Cardiac muscle cell (in vitro differentiated cells and primary cell): ENCODE measurements around the gene UTS2. TPM values are rescaled to one million over a fixed set of nuclear protein-coding genes. Genes with fewer than 3 reads are reported as not detected.

ENCODE experiments used
- DNase-seq, 2 donors: peaks; one replicate each; pipeline versions ENCODE4 v3.0.0 to v3.0.0-alpha.2; 2010 to 2017; ENCODE audit warnings: low read depth in 1 of 2, low spot score in 1 of 2
- H3K27ac ChIP-seq: fragments of 200-600 bp; sonication (generic); 2 replicates; pipeline ENCODE4 v1.5.1; 2016
- H3K27me3 ChIP-seq: fragments of 200-600 bp; sonication (generic); 2 replicates; pipeline ENCODE4 v1.6.0; 2016; ENCODE audit warnings: control low read depth
- H3K36me3 ChIP-seq: fragments of 200-600 bp; sonication (generic); 2 replicates; pipeline ENCODE4 v1.5.1; 2016; ENCODE audit warnings: control low read depth
- H3K4me1 ChIP-seq: fragments of 200-600 bp; sonication (generic); 2 replicates; pipeline ENCODE4 v1.8.1; 2017; ENCODE audit warnings: low read depth, mild to moderate bottlenecking, mixed run types
- H3K4me3 ChIP-seq: fragments of 200-600 bp; sonication (generic); 2 replicates; pipeline ENCODE4 v1.5.1; 2016; ENCODE audit warnings: mild to moderate bottlenecking
- H3K9me3 ChIP-seq: fragments of 200-600 bp; sonication (generic); 2 replicates; pipeline ENCODE4 v1.5.1; 2017; ENCODE audit warnings: low read depth, mild to moderate bottlenecking, control low read depth
- polyA plus RNA-seq: library from polyadenylated mRNA; unstranded; fragments of >200 nt; fragmentation: Nextera tagmentation; extraction: Ambion mirVana; gene quantifications from 2 replicates; pipeline ENCODE4 v1.2.1, GENCODE V29; 2016
- total RNA-seq: library from RNA; depleted of rRNA; stranded (reverse); fragments of >200 nt; gene quantifications from 2 replicates; pipeline ENCODE4 v1.2.3, GENCODE V29; 2016
- TF ChIP-seq, protein P1 (sequence below): IDR thresholded peaks from 2 replicates; pipeline ENCODE4 v1.5.1; 2012; ENCODE audit warnings: low read depth, mild to moderate bottlenecking, low read length

The UTS2 gene
- total and polyA plus RNA-seq, 2 experiments from 2014 or later, result not detected

DNA sequence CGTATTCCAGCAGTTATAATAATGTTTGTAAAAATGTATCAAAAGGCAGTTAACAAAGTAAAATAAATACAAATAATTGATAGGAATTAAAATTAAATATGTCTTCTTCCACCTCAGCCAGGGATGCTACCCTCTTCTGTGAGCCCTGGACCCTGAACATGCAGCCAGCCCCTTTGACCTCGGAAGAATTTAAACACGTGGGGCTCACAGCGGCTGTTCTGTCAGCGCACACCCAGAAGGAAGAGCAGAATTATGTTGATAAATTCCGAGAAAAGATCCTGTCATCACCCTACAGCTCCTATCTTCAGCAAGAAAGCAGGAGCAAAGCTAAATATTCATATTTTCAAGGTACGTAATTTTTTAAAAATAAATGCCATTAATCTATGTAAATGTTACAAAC lies 26.5 kb downstream of the UTS2 start:
- no peaks in the 10 kb centered on the region for H3K27me3 ChIP-seq
- H3K27ac ChIP-seq, result no peak overlapping the region
- H3K4me3 ChIP-seq, result no peak overlapping the region
- H3K36me3 ChIP-seq, result peaks cover 4% of the 10 kb centered on the region
- DNase-seq, result no peak
- H3K9me3 ChIP-seq, result no peaks in the 10 kb centered on the region
- TF ChIP-seq, protein P1, sequence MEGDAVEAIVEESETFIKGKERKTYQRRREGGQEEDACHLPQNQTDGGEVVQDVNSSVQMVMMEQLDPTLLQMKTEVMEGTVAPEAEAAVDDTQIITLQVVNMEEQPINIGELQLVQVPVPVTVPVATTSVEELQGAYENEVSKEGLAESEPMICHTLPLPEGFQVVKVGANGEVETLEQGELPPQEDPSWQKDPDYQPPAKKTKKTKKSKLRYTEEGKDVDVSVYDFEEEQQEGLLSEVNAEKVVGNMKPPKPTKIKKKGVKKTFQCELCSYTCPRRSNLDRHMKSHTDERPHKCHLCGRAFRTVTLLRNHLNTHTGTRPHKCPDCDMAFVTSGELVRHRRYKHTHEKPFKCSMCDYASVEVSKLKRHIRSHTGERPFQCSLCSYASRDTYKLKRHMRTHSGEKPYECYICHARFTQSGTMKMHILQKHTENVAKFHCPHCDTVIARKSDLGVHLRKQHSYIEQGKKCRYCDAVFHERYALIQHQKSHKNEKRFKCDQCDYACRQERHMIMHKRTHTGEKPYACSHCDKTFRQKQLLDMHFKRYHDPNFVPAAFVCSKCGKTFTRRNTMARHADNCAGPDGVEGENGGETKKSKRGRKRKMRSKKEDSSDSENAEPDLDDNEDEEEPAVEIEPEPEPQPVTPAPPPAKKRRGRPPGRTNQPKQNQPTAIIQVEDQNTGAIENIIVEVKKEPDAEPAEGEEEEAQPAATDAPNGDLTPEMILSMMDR, result no peak
- H3K4me1 ChIP-seq, result no peaks in the 10 kb centered on the region

- Histone ChIP-seq H3K9me3 (no peaks in the 10 kb centered on the region), H3K36me3 (peaks cover 4% of the 10 kb centered on the region), H3K27me3 (no peaks in the 10 kb centered on the region), H3K4me3 (no peak overlapping the region), H3K4me1 (no peaks in the 10 kb centered on the region), H3K27ac (no peak overlapping the region)
- TF ChIP-seq, protein P1, result no peak
- no peak for DNase-seq
Measured at GRCh38 chr1:7824701-7825100, 28.2 kb downstream of the UTS2 start.

- H3K9me3 ChIP-seq, result no peaks in the 10 kb centered on the region
- no peaks in the 10 kb centered on the region for H3K4me1 ChIP-seq
- H3K4me3 ChIP-seq, result no peak overlapping the region
- H3K27ac ChIP-seq, result no peak overlapping the region
- no peak for DNase-seq
- no peaks in the 10 kb centered on the region for H3K27me3 ChIP-seq
- TF ChIP-seq, protein P1, result no peak
- H3K36me3 ChIP-seq, result peaks cover 8% of the 10 kb centered on the region
Measured at GRCh38 chr1:7821282-7821681, 31.6 kb downstream of the UTS2 start.

- TF ChIP-seq, protein P1, result no peak
- H3K4me1 ChIP-seq, result no peaks in the 10 kb centered on the region
- no peak for DNase-seq
- no peak overlapping the region for H3K27ac ChIP-seq
- H3K27me3 ChIP-seq, result no peaks in the 10 kb centered on the region
- H3K36me3 ChIP-seq, result peaks cover 8% of the 10 kb centered on the region
- no peaks in the 10 kb centered on the region for H3K9me3 ChIP-seq
- no peak overlapping the region for H3K4me3 ChIP-seq
Measured at GRCh38 chr1:7813677-7814373, 39.0 kb downstream of the UTS2 start.

- TF ChIP-seq, protein P1, result no peak
- Histone ChIP-seq H3K27me3 (no peaks in the 10 kb centered on the region), H3K4me1 (no peaks in the 10 kb centered on the region), H3K27ac (no peak overlapping the region), H3K9me3 (no peaks in the 10 kb centered on the region), H3K36me3 (peaks cover 8% of the 10 kb centered on the region), H3K4me3 (no peak overlapping the region)
- no peak for DNase-seq
Measured at GRCh38 chr1:7811476-7811875, 41.4 kb downstream of the UTS2 start.
